GM23338 (cell line): Measurements from ENCODE around the gene ENOPH1. TPM values are rescaled to one million over a fixed set of nuclear protein-coding genes. Genes with fewer than 3 reads are reported as not detected.

Experiments
- ATAC-seq: fragments of 200-7000 bp; cut with Tn5 transposase; 3 replicates; pipeline ENCODE4 v1.9.1; 2020
- DNase-seq: peaks from one replicate; pipeline ENCODE4 v3.0.0-alpha.2; 2015; ENCODE audit warnings: low spot score
- H2AFZ ChIP-seq: fragments of 200-600 bp; sonication (generic); 2 replicates; pipeline ENCODE4 v1.8.0; 2016; ENCODE audit warnings: antibody characterized with exemption, mild to moderate bottlenecking, moderate library complexity
- H3F3A ChIP-seq: fragments of 200-600 bp; sonication (generic); replicated peaks from 2 replicates; pipeline ENCODE4 v1.8.0; 2017; ENCODE audit warnings: antibody characterized with exemption, mixed run types, low read depth
- H3K27ac ChIP-seq: fragments of 200-600 bp; sonication (generic); 2 replicates; pipeline ENCODE4 v1.6.1; 2016; ENCODE audit warnings: low read depth
- H3K27me3 ChIP-seq: fragments of 200-600 bp; sonication (generic); 2 replicates; pipeline ENCODE4 v1.8.0; 2016; ENCODE audit warnings: mild to moderate bottlenecking, mixed run types, moderate library complexity; ENCODE audit not compliant: insufficient read depth
- H3K36me3 ChIP-seq: fragments of 200-600 bp; sonication (generic); 2 replicates; pipeline ENCODE4 v1.8.0; 2016; ENCODE audit warnings: mild to moderate bottlenecking; ENCODE audit not compliant: insufficient read depth
- H3K4me1 ChIP-seq: fragments of 200-600 bp; sonication (generic); 2 replicates; pipeline ENCODE4 v1.8.0; 2016; ENCODE audit warnings: mild to moderate bottlenecking, moderate library complexity; ENCODE audit not compliant: insufficient read depth
- H3K4me2 ChIP-seq: fragments of 200-600 bp; sonication (generic); 2 replicates; pipeline ENCODE4 v1.7.1; 2017; ENCODE audit warnings: mixed run types
- H3K4me3 ChIP-seq: fragments of 200-600 bp; sonication (generic); 2 replicates; pipeline ENCODE4 v1.6.1; 2016; ENCODE audit warnings: mixed run types
- H3K79me2 ChIP-seq: fragments of 200-600 bp; sonication (generic); replicated peaks from 2 replicates; pipeline ENCODE4 v1.8.0; 2017; ENCODE audit warnings: mild to moderate bottlenecking; ENCODE audit not compliant: insufficient read depth
- H3K9me2 ChIP-seq: fragments of 200-600 bp; sonication (generic); 2 replicates; pipeline ENCODE4 v1.8.0; 2017; ENCODE audit not compliant: insufficient read depth
- H4K20me1 ChIP-seq: fragments of 200-600 bp; sonication (generic); replicated peaks from 2 replicates; pipeline ENCODE4 v1.8.0; 2017; ENCODE audit warnings: mild to moderate bottlenecking; ENCODE audit not compliant: insufficient read depth
- H3K27ac Mint-ChIP-seq: 2 replicates; pipeline ENCODE4 v1.8.0; 2020; ENCODE audit warnings: inconsistent platforms, mild to moderate bottlenecking, moderate library complexity, mixed read lengths
- H3K27me3 Mint-ChIP-seq: 3 replicates; pipeline ENCODE4 v1.8.0; 2022; ENCODE audit warnings: low read depth, mild to moderate bottlenecking, moderate library complexity, mixed read lengths, inconsistent platforms; ENCODE audit not compliant: insufficient read depth, poor library complexity
- H3K36me3 Mint-ChIP-seq: 3 replicates; pipeline ENCODE4 v1.8.0; 2021; ENCODE audit warnings: low read depth, mild to moderate bottlenecking, inconsistent platforms, moderate library complexity, mixed read lengths
- H3K4me1 Mint-ChIP-seq: 3 replicates; pipeline ENCODE4 v1.8.0; 2020; ENCODE audit warnings: mild to moderate bottlenecking, inconsistent platforms, mixed read lengths
- H3K4me3 Mint-ChIP-seq: 3 replicates; pipeline ENCODE4 v1.8.0; 2021; ENCODE audit warnings: moderate library complexity, mild to moderate bottlenecking, inconsistent platforms, mixed read lengths
- H3K9me3 Mint-ChIP-seq: 3 replicates; pipeline ENCODE4 v1.8.0; 2020; ENCODE audit warnings: moderate library complexity, mild to moderate bottlenecking, inconsistent platforms, mixed read lengths
- CREB1 ChIP-seq: fragments of 250-450 bp; sonication (Bioruptor Pico); IDR thresholded peaks from 2 replicates; pipeline ENCODE4 v1.5.0; 2020; ENCODE audit warnings: low read depth, mild to moderate bottlenecking, moderate library complexity
- CTCF ChIP-seq, 2 experiments: fragments of 200-600 bp in 1 of 2; sonication (generic) in 1 of 2; conservative IDR thresholded peaks; 2 replicates each; pipeline versions ENCODE4 v1.5.1 to v1.6.1; 2016 to 2017; ENCODE audit warnings: antibody characterized with exemption in 2 of 2, low read depth in 2 of 2, mild to moderate bottlenecking in 2 of 2, moderate library complexity in 1 of 2
- ETS1 ChIP-seq: IDR thresholded peaks from 2 replicates; pipeline ENCODE4 v1.6.1; 2016; ENCODE audit warnings: antibody characterized with exemption
- EZH2 ChIP-seq: fragments of 200-600 bp; sonication (generic); IDR thresholded peaks from one replicate; pipeline ENCODE4 v1.8.0; 2017; ENCODE audit warnings: antibody characterized with exemption, mild to moderate bottlenecking, low read depth; ENCODE audit not compliant: unreplicated experiment
- EZH2phosphoT487 ChIP-seq: fragments of 200-600 bp; sonication (generic); IDR thresholded peaks from one replicate; pipeline ENCODE4 v1.8.1; 2018; ENCODE audit warnings: antibody characterized with exemption; ENCODE audit not compliant: unreplicated experiment
- NANOG ChIP-seq: IDR thresholded peaks from 2 replicates; pipeline ENCODE4 v1.6.1; 2016; ENCODE audit warnings: antibody characterized with exemption, borderline replicate concordance
- POLR2AphosphoS5 ChIP-seq: IDR thresholded peaks from 2 replicates; pipeline ENCODE4 v1.6.1; 2016; ENCODE audit warnings: antibody characterized with exemption, low read depth
- REST ChIP-seq: IDR thresholded peaks from one replicate; pipeline ENCODE4 v1.6.1; 2018; ENCODE audit warnings: antibody characterized with exemption; ENCODE audit not compliant: unreplicated experiment
- STAT1 ChIP-seq: IDR thresholded peaks from one replicate; pipeline ENCODE4 v1.6.1; 2016; ENCODE audit warnings: antibody characterized with exemption; ENCODE audit not compliant: unreplicated experiment
- ZNF114 ChIP-seq: fragments of 250-450 bp; sonication (Bioruptor Pico); IDR thresholded peaks from 2 replicates; pipeline ENCODE4 v1.5.0; 2020; ENCODE audit warnings: mild to moderate bottlenecking, moderate library complexity
- ZNF331 ChIP-seq: fragments of 250-450 bp; sonication (Bioruptor Pico); IDR thresholded peaks from 2 replicates; pipeline ENCODE4 v1.5.0; 2020; ENCODE audit warnings: low read depth, mild to moderate bottlenecking, moderate library complexity
- ZNF462 ChIP-seq: fragments of 250-450 bp; sonication (Bioruptor Pico); IDR thresholded peaks from 2 replicates; pipeline ENCODE4 v1.5.0; 2020; ENCODE audit warnings: mild to moderate bottlenecking, moderate library complexity
- polyA plus RNA-seq: library from polyadenylated mRNA; unstranded; fragments of >200 nt; fragmentation: Nextera tagmentation; extraction: Ambion mirVana; gene quantifications from 2 replicates; pipeline ENCODE4 v1.2.1, GENCODE V29; 2016
- total RNA-seq: library from RNA; depleted of rRNA; stranded (reverse); fragments of >200 nt; shearing (Covaris generic); gene quantifications from 2 replicates; pipeline ENCODE4 v1.2.3, GENCODE V29; 2014

ENOPH1 gene
- total and polyA plus RNA-seq, 2 experiments from 2014 or later = 105 to 146 TPM

GRCh38 chr4:82401600-82401999 is 28.8 kb upstream of the ENOPH1 start:
- peaks cover 2% of the 10 kb centered on the region for H3K27me3 Mint-ChIP-seq
- Histone ChIP-seq H4K20me1 (no peaks in the 10 kb centered on the region), H3K27ac (no peak overlapping the region), H3K4me3 (no peak overlapping the region), H3K79me2 (no peaks in the 10 kb centered on the region), H2AFZ (no peak overlapping the region; the same call in 1 of the 2 replicates), H3K4me2 (no peak overlapping the region), H3K27me3 (no peaks in the 10 kb centered on the region), H3K9me2 (no peaks in the 10 kb centered on the region; the same call in 1 of the 2 replicates), H3K4me1 (no peaks in the 10 kb centered on the region), H3K36me3 (no peaks in the 10 kb centered on the region), H3F3A (no peaks in the 10 kb centered on the region)
- no peak overlapping the region for H3K4me3 Mint-ChIP-seq
- H3K9me3 Mint-ChIP-seq = no peaks in the 10 kb centered on the region; the same call in 2 of the 3 replicates
- no peaks in the 10 kb centered on the region for H3K4me1 Mint-ChIP-seq
- ATAC-seq = no peak
- no peak overlapping the region for H3K27ac Mint-ChIP-seq
- TF ChIP-seq ZNF331 (CRISPR knock-in tag) = no peak
- TF ChIP-seq REST = no peak
- TF ChIP-seq STAT1 = no peak
- no peak for TF ChIP-seq EZH2
- TF ChIP-seq EZH2phosphoT487 = no peak
- TF ChIP-seq CTCF (conservative IDR thresholded peaks at IDR 0.05; ENCODE audit: low read depth in 2 of 2) = no peak
- no peak for TF ChIP-seq ETS1
- no peak for TF ChIP-seq ZNF114 (CRISPR knock-in tag)
- TF ChIP-seq NANOG = no peak
- TF ChIP-seq ZNF462 (CRISPR knock-in tag) = no peak
- no peak for TF ChIP-seq POLR2AphosphoS5
- no peak for TF ChIP-seq CREB1 (CRISPR knock-in tag)
- no peak for DNase-seq
- H3K36me3 Mint-ChIP-seq = no peaks in the 10 kb centered on the region
